Measurements from ENCODE around the gene SCUBE2. TPM values are rescaled to one million over a fixed set of nuclear protein-coding genes. Genes with fewer than 3 reads are reported as not detected.
A peak's percentile ranks its signal among the peaks of the same experiment; 100 is the strongest.

Gene SCUBE2
- total RNA-seq, 1 donor: 0.54 TPM

- H3K4me3 ChIP-seq (ENCODE audit: low read depth, low read length): no peak overlapping the region
- TF ChIP-seq, protein P1, sequence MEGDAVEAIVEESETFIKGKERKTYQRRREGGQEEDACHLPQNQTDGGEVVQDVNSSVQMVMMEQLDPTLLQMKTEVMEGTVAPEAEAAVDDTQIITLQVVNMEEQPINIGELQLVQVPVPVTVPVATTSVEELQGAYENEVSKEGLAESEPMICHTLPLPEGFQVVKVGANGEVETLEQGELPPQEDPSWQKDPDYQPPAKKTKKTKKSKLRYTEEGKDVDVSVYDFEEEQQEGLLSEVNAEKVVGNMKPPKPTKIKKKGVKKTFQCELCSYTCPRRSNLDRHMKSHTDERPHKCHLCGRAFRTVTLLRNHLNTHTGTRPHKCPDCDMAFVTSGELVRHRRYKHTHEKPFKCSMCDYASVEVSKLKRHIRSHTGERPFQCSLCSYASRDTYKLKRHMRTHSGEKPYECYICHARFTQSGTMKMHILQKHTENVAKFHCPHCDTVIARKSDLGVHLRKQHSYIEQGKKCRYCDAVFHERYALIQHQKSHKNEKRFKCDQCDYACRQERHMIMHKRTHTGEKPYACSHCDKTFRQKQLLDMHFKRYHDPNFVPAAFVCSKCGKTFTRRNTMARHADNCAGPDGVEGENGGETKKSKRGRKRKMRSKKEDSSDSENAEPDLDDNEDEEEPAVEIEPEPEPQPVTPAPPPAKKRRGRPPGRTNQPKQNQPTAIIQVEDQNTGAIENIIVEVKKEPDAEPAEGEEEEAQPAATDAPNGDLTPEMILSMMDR (IDR thresholded peaks at IDR 0.05; ENCODE audit: insufficient read depth, low read length): no peak
- no peak for DNase-seq (ENCODE audit: low read depth)
Observed at GRCh38 chr11:9025101-9025850, 66.1 kb downstream of the SCUBE2 start.

- TF ChIP-seq, protein P1 (IDR thresholded peaks at IDR 0.05; ENCODE audit: insufficient read depth, low read length): no peak
- no peak overlapping the region for H3K4me3 ChIP-seq (ENCODE audit: low read depth, low read length)
- DNase-seq (ENCODE audit: low read depth): no peak
Observed at GRCh38 chr11:9022961-9023680, 68.3 kb downstream of the SCUBE2 start.

GRCh38 chr11:9020916-9021315, 70.5 kb downstream of the SCUBE2 start:
- DNase-seq (ENCODE audit: low read depth): peak; percentile 51
- TF ChIP-seq, protein P1 (IDR thresholded peaks at IDR 0.05; ENCODE audit: insufficient read depth, low read length): no peak

DNA sequence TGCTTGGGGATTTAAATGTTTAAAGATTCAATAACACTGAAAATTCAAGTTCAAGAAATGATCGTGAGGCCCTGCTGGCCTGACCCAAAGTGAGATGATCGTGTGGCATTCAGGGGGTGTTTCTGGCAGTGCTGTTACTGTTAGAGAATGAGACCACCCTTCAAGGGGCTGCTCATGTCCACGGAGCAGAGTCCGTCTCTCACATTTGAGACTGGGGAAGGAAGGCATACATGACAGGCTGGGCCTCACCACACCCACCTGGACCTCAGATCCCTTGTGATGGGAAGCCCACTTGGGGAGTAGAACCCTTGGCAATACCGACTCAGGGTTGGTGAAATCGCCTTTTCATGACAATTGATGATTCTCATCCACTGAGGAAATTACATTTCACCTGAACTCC, 71.5 kb downstream of the SCUBE2 start:
- no peak overlapping the region for H3K4me3 ChIP-seq (ENCODE audit: low read depth, low read length)
- DNase-seq (ENCODE audit: low read depth): no peak
- TF ChIP-seq, protein P1 (IDR thresholded peaks at IDR 0.05; ENCODE audit: insufficient read depth, low read length): no peak

More at GRCh38 chr11:9020916-9021315, 70.5 kb downstream of the SCUBE2 start:
- no peak overlapping the region for H3K4me3 ChIP-seq (ENCODE audit: low read depth, low read length)

DNA sequence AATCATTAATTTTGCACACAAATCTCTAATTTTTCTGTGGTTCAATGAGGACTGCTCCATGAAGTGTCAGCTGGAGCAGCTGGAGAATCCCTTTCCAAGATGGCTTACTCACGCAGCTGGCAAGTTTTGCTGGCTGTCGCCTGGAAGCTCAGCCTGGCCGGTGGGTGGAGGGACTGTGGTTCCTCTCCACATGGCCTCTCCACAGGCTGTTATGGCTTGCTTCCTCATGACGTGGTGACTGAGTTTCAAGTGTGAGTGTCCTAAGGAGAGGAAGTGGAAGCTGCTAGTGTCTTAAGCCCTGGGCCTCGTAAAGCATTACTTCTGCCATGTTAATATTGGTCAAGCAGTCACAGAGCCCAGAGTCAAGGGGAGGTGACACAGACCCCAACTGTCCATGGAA, 73.6 kb downstream of the SCUBE2 start:
- TF ChIP-seq, protein P1 (IDR thresholded peaks at IDR 0.05; ENCODE audit: insufficient read depth, low read length): no peak
- H3K4me3 ChIP-seq (ENCODE audit: low read depth, low read length): no peak overlapping the region
- DNase-seq (ENCODE audit: low read depth): peak; percentile 64

DNA sequence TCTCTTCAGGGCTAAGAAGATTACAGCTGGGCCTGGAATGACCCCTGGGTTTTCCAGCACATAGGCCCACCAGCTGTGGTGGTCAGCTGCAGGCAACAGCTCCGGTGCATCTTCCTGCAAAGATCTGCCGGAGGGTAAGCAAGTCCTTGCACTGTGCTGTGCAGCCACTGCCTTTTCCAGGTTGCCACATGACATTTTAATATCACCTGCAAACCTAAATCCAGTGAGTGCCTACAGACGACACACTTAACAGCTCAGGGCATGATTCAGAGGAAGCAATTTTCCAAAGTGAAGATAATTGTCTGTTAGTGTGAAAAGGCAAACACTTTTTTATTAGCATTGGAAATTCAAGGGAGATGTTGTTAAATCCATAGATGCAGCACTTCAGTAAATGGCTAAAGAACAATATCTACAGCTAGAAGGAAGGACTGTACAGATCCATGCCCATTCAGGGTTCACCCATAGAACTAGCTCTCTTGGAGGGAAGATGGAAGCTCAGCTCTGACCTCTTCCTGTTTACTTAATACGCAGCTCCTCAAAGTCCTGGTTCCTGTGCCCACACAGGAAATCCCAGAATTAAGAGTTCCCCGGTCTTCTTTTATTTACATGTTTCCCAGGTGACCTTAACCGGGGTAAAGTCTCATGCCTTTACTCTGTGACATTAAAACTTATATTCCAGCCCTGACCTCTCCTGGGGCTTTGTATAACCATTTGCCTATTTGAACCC, 74.3 kb downstream of the SCUBE2 start:
- TF ChIP-seq, protein P1 (IDR thresholded peaks at IDR 0.05; ENCODE audit: insufficient read depth, low read length): no peak
- DNase-seq (ENCODE audit: low read depth): no peak
- no peak overlapping the region for H3K4me3 ChIP-seq (ENCODE audit: low read depth, low read length)
